ENCODE results near the gene COL24A1. TPM values are rescaled to one million over a fixed set of nuclear protein-coding genes. Genes with fewer than 3 reads are reported as not detected.

Gene COL24A1
- total RNA-seq, 1 donor from 2014 or later, result not detected

DNA sequence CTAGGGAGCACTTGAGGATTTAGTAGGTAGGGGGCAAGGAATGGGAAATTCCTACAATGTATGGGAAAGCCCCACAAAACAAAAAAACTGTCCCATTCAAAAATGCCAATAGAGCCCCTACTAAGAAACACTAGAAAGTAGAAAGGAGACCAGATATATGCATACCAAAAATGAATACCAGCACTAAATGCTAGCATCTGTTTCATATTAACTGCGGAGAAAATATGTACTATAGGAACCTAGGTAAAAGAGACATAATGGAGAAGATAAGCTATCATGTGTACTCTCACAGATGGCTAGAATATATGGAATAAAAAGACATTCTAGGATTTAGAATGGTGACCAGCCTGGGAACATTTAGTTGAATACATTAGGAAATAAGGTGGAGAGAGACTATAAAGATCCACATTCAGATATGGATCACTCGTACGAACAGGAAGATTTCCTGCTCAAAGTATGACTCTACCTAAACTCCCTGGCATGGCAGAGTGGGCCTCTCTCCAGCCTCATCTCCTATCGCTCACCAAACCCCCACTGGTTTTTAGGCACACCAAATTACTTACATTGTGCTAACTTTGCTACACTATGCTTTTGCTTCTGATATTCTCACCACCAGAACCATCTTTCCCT, 466.7 kb downstream of the COL24A1 start:
- H3K27ac Mint-ChIP-seq, result no peak overlapping the region

DNA sequence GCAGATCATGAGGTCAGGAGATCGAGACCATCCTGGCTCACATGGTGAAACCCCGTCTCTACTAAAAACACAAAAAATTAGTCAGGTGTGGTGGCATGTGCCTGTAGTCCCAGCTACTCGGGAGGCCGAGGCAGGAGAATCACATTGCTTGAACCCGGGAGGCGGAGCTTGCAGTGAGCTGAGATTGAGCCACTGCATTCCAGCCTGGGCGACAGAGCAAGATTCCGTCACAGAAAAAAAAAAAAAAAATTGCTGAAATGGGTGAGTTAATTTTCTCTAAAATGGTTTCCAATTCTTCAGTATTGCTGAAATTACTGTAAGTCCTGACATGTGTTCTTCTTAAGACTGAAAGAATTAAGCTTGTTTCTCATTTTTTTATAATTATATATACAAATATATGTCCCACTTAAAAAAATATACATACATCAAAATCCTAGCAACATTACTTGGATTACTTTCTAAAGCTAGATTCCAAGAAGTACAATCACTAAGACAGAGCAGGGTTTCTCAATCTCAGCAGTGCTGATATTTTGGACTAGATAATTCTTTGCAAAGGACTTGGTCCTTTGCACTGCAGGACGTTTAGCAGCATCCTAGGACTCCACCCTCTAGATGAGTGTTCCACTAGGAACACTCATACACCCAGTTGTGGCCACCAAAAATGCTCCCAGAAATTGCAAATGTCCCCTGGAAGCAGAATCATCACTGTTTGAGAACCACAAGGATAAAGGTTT, 473.1 kb downstream of the COL24A1 start:
- Mint-ChIP-seq H3K4me3 (ENCODE audit: low read depth) (no peak overlapping the region), H3K36me3 (ENCODE audit: low read depth) (peaks cover 22% of the 10 kb centered on the region), H3K27ac (no peak overlapping the region), H3K4me1 (ENCODE audit: low read depth) (no peaks in the 10 kb centered on the region), H3K9me3 (no peaks in the 10 kb centered on the region), H3K27me3 (ENCODE audit: low read depth) (no peaks in the 10 kb centered on the region)
- intact Hi-C loops (cut with micrococcal nuclease), result no loop called here
- no peak for DNase-seq (ENCODE audit: low spot score)

More for the DNA sequence above, 466.7 kb downstream of the COL24A1 start:
- no peaks in the 10 kb centered on the region for H3K4me1 Mint-ChIP-seq (ENCODE audit: low read depth)
- peaks cover 21% of the 10 kb centered on the region for H3K36me3 Mint-ChIP-seq (ENCODE audit: low read depth)
- H3K4me3 Mint-ChIP-seq (ENCODE audit: low read depth), result no peak overlapping the region
- no peaks in the 10 kb centered on the region for H3K27me3 Mint-ChIP-seq (ENCODE audit: low read depth)
- no peaks in the 10 kb centered on the region for H3K9me3 Mint-ChIP-seq
- DNase-seq (ENCODE audit: low spot score), result no peak
- intact Hi-C loops (cut with micrococcal nuclease), result no loop called here

DNA sequence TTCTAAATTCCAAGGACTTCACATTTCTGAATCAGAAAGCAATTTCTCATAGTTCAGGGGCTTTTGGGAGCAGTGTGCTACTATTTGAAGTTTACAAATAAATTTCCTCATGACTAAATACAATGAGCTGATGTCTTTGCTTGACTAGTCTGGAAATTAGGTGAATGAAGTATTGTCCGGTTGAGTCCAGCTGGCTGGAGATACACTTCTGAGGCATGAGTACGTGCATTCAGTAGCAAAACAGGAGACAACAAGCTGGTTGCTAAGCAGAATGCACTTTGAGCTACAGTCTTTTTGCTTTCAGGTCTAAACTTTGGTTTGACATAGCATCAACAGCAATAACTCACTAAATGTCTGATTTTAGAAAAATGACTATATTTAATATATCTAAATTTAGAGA, 475.5 kb downstream of the COL24A1 start:
- no peak for DNase-seq (ENCODE audit: low spot score)
- Mint-ChIP-seq H3K27me3 (ENCODE audit: low read depth) (no peaks in the 10 kb centered on the region), H3K4me3 (ENCODE audit: low read depth) (no peak overlapping the region), H3K9me3 (no peaks in the 10 kb centered on the region), H3K27ac (no peak overlapping the region), H3K36me3 (ENCODE audit: low read depth) (peaks cover 29% of the 10 kb centered on the region), H3K4me1 (ENCODE audit: low read depth) (peaks cover 3% of the 10 kb centered on the region)
- intact Hi-C loops (cut with micrococcal nuclease), result no loop called here

Other genes starting within 250 kb of the COL24A1 start
- gene ODF2L, start 239.6 kb upstream of the COL24A1 start, total RNA-seq, result 21.8 and 22.5 TPM in 2 replicates

Measured in activated T-helper 2 cell treated with anti-CD3 and anti-CD28 coated beads, Interferon-gamma antibody, Interleukin-2, Interleukin-4, amounts not matched to agents 10 μg/mL and 5 μg/mL and 100 μg/mL, durations not matched to agents 14 hours and 24 hours and 36 hours (primary cell).